ENCODE measurements around the gene TRIM6. TPM values are rescaled to one million over a fixed set of nuclear protein-coding genes. Genes with fewer than 3 reads are reported as not detected.

TRIM6 gene
- total and polyA plus RNA-seq, 2 experiments from 2014 or later: 26.4 to 49.0 TPM

DNA sequence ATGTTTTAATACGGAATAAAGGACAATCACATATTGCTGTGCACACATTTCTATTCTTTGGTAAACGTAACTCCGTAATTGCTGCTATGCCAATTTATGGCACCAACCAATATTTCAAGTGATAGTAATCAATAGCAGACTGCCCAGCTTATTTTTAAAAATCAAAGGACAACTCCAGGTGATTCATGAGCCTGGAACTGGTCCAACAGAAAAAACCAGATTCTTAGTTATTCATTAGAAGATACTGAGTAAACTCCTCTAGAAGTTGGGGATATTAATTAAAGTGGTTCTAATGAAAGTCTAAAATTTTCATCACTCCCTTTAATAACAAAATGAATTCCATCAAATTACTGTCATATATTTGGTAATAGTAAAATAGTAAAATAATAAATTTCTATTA, 38.7 kb upstream of the TRIM6 start (continued):
- TF ChIP-seq, protein P1, sequence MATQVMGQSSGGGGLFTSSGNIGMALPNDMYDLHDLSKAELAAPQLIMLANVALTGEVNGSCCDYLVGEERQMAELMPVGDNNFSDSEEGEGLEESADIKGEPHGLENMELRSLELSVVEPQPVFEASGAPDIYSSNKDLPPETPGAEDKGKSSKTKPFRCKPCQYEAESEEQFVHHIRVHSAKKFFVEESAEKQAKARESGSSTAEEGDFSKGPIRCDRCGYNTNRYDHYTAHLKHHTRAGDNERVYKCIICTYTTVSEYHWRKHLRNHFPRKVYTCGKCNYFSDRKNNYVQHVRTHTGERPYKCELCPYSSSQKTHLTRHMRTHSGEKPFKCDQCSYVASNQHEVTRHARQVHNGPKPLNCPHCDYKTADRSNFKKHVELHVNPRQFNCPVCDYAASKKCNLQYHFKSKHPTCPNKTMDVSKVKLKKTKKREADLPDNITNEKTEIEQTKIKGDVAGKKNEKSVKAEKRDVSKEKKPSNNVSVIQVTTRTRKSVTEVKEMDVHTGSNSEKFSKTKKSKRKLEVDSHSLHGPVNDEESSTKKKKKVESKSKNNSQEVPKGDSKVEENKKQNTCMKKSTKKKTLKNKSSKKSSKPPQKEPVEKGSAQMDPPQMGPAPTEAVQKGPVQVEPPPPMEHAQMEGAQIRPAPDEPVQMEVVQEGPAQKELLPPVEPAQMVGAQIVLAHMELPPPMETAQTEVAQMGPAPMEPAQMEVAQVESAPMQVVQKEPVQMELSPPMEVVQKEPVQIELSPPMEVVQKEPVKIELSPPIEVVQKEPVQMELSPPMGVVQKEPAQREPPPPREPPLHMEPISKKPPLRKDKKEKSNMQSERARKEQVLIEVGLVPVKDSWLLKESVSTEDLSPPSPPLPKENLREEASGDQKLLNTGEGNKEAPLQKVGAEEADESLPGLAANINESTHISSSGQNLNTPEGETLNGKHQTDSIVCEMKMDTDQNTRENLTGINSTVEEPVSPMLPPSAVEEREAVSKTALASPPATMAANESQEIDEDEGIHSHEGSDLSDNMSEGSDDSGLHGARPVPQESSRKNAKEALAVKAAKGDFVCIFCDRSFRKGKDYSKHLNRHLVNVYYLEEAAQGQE (IDR thresholded peaks at IDR 0.05; ENCODE audit: unreplicated experiment): no peak
- no peak for TF ChIP-seq POLR2AphosphoS5 (IDR thresholded peaks at IDR 0.05; ENCODE audit: low read depth)
- TF ChIP-seq, protein P2, sequence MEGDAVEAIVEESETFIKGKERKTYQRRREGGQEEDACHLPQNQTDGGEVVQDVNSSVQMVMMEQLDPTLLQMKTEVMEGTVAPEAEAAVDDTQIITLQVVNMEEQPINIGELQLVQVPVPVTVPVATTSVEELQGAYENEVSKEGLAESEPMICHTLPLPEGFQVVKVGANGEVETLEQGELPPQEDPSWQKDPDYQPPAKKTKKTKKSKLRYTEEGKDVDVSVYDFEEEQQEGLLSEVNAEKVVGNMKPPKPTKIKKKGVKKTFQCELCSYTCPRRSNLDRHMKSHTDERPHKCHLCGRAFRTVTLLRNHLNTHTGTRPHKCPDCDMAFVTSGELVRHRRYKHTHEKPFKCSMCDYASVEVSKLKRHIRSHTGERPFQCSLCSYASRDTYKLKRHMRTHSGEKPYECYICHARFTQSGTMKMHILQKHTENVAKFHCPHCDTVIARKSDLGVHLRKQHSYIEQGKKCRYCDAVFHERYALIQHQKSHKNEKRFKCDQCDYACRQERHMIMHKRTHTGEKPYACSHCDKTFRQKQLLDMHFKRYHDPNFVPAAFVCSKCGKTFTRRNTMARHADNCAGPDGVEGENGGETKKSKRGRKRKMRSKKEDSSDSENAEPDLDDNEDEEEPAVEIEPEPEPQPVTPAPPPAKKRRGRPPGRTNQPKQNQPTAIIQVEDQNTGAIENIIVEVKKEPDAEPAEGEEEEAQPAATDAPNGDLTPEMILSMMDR (conservative IDR thresholded peaks at IDR 0.05; ENCODE audit: low read depth in 2 of 2): no peak
- TF ChIP-seq ZNF331 (CRISPR knock-in tag; IDR thresholded peaks at IDR 0.05; ENCODE audit: low read depth): no peak
- no peak for TF ChIP-seq CREB1 (CRISPR knock-in tag; IDR thresholded peaks at IDR 0.05; ENCODE audit: low read depth)
- TF ChIP-seq JUNB (IDR thresholded peaks at IDR 0.05; ENCODE audit: unreplicated experiment): no peak
- no peak for TF ChIP-seq EZH2 (IDR thresholded peaks at IDR 0.05; ENCODE audit: low read depth, unreplicated experiment)

DNA sequence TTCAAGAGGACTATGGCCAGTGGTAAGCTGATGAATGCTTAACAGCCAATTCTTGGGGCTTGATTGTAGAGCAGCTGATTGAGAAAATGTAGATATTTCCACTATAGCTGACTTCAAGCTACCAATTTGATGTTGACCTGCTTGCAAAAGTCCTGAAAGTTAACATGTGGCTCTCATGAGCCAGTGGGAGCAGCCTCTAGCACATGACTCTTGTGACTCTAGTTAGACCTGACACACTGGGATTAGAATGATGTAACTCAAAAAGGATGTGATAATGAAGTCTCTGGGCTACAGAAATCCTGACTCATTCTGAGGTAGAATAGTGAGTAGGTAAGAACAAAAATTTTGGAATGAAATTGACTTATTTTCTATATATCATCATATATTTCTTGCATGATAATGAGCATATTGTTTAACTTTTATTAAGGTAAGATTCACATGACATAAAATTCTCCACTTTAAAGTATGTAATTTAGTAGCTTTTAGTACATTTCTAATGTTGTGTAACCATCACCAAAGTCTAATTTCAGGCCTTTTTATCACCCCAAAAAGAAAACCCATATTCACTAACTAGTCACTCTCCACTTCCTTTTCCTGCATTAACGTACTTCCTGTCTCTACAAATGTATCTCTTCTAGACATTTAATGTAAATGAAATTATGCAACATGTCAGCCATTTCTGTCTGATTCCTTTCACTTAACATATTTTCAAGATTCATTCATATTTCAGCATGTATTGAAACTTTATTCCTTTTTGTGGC, 32.0 kb upstream of the TRIM6 start:
- H3K27me3 ChIP-seq (ENCODE audit: insufficient read depth): no peaks in the 10 kb centered on the region
- H3K36me3 ChIP-seq (ENCODE audit: insufficient read depth): no peaks in the 10 kb centered on the region
- H2AFZ ChIP-seq: no peak overlapping the region; the same call in 1 of the 2 replicates
- H3F3A ChIP-seq (replicated peaks; ENCODE audit: low read depth): no peaks in the 10 kb centered on the region
- Mint-ChIP-seq H3K4me1 (no peaks in the 10 kb centered on the region), H3K4me3 (no peak overlapping the region), H3K36me3 (ENCODE audit: low read depth) (no peaks in the 10 kb centered on the region), H3K27me3 (ENCODE audit: insufficient read depth, low read depth, poor library complexity) (peaks cover 3% of the 10 kb centered on the region), H3K9me3 (no peaks in the 10 kb centered on the region), H3K27ac (no peak overlapping the region)
- no peaks in the 10 kb centered on the region for H3K9me2 ChIP-seq (ENCODE audit: insufficient read depth)
- no peak overlapping the region for H3K27ac ChIP-seq (ENCODE audit: low read depth)
- ATAC-seq (no peak), DNase-seq (ENCODE audit: low spot score) (no peak)
- no peaks in the 10 kb centered on the region for H3K79me2 ChIP-seq (replicated peaks; ENCODE audit: insufficient read depth)
- TF ChIP-seq, protein P2 (conservative IDR thresholded peaks at IDR 0.05; ENCODE audit: low read depth in 2 of 2): no peak
- TF ChIP-seq EZH2 (IDR thresholded peaks at IDR 0.05; ENCODE audit: low read depth, unreplicated experiment): no peak
- H3K4me2 ChIP-seq: no peak overlapping the region
- no peaks in the 10 kb centered on the region for H4K20me1 ChIP-seq (replicated peaks; ENCODE audit: insufficient read depth)
- H3K4me1 ChIP-seq (ENCODE audit: insufficient read depth): no peaks in the 10 kb centered on the region
- no peak overlapping the region for H3K4me3 ChIP-seq
